HEK293 (cell line): ENCODE data around the gene CREBRF.

Experiments
- ATF2 ChIP-seq: fragments of 450-650 bp; formaldehyde crosslinking; IDR thresholded peaks from 2 replicates; pipeline ENCODE4 v1.5.1; 2016; ENCODE audit warnings: missing biosample characterization, missing genetic modification characterization, low read depth
- CTCF ChIP-seq: fragments of 450-650 bp; formaldehyde crosslinking; IDR thresholded peaks from 2 replicates; pipeline ENCODE4 v1.5.1; 2016; ENCODE audit warnings: missing biosample characterization, missing genetic modification characterization
- KLF10 ChIP-seq: fragments of 450-650 bp; IDR thresholded peaks from 2 replicates; pipeline ENCODE4 v1.5.1; 2018; ENCODE audit warnings: missing biosample characterization, mild to moderate bottlenecking, missing genetic modification characterization
- PBX3 ChIP-seq: sonication (generic); formaldehyde crosslinking; IDR thresholded peaks from 2 replicates; pipeline ENCODE4 v1.8.1; 2022; ENCODE audit warnings: mild to moderate bottlenecking, moderate library complexity, missing genetic modification reagents
- SP3 ChIP-seq: fragments of 450-650 bp; formaldehyde crosslinking; IDR thresholded peaks from 2 replicates; pipeline ENCODE4 v1.5.1; 2016; ENCODE audit warnings: missing biosample characterization, missing genetic modification characterization
- ZNF155 ChIP-seq: fragments of 450-650 bp; formaldehyde crosslinking; IDR thresholded peaks from 2 replicates; pipeline ENCODE4 v1.5.1; 2016; ENCODE audit warnings: missing biosample characterization, missing genetic modification characterization
- ZNF335 ChIP-seq: fragments of 450-650 bp; formaldehyde crosslinking; conservative IDR thresholded peaks from 2 replicates; pipeline ENCODE4 v1.5.1; 2016; ENCODE audit warnings: missing biosample characterization, missing genetic modification characterization
- ZNF394 ChIP-seq: fragments of 450-650 bp; formaldehyde crosslinking; IDR thresholded peaks from 2 replicates; pipeline ENCODE4 v1.5.1; 2016; ENCODE audit warnings: missing biosample characterization, missing genetic modification characterization, mild to moderate bottlenecking, moderate library complexity, borderline replicate concordance
- ZNF624 ChIP-seq: fragments of 450-650 bp; formaldehyde crosslinking; IDR thresholded peaks from 2 replicates; pipeline ENCODE4 v1.5.1; 2017; ENCODE audit warnings: missing biosample characterization, missing genetic modification characterization

- TF ChIP-seq ZNF624 (tag by site-specific recombination) = no peak
- no peak for TF ChIP-seq CTCF (tag by site-specific recombination)
- TF ChIP-seq ZNF155 (tag by site-specific recombination) = no peak
- no peak for TF ChIP-seq ZNF394 (tag by site-specific recombination)
- no peak for TF ChIP-seq ATF2 (tag by site-specific recombination)
- no peak for TF ChIP-seq SP3
- no peak for TF ChIP-seq PBX3 (CRISPR knock-in tag)
- TF ChIP-seq KLF10 (tag by site-specific recombination) = no peak
- no peak for TF ChIP-seq ZNF335 (tag by site-specific recombination)
These were observed 109.2 kb downstream of the CREBRF start for GRCh38 chr5:173165177-173166016.
